ENCODE data around the gene BACH1.

Gene BACH1

DNA sequence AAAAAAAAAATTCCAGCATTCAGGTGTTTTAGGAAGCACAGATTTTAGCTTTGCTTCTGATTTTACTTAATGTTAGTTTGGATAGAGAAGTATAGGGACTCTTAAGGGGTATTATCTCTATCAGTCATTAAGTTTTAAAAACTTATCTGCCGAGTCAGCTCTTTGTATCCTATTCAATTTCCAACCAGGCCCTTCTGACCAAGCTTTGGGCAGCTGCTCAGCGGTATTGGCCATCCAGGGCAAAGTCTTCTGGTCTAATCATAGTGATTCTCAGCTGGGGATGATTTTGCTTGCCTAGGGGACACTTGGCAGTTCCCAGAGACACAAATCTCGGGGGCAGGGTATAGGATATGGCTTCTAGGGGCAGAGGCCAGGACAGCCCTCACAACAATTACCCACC, 47.6 kb downstream of the BACH1 start:
- TF ChIP-seq CEBPB (IDR thresholded peaks at IDR 0.05) (no peak), YY1 (IDR thresholded peaks at IDR 0.05; ENCODE audit: low read depth) (no peak), USF1 (IDR thresholded peaks at IDR 0.05) (no peak), RAD21 (IDR thresholded peaks at IDR 0.05; ENCODE audit: low read depth) (no peak), EP300 (IDR thresholded peaks at IDR 0.05; ENCODE audit: borderline replicate concordance) (no peak), CREB1 (IDR thresholded peaks at IDR 0.05; ENCODE audit: low read depth) (no peak), TCF12 (IDR thresholded peaks at IDR 0.05; ENCODE audit: low read depth) (no peak)

DNA sequence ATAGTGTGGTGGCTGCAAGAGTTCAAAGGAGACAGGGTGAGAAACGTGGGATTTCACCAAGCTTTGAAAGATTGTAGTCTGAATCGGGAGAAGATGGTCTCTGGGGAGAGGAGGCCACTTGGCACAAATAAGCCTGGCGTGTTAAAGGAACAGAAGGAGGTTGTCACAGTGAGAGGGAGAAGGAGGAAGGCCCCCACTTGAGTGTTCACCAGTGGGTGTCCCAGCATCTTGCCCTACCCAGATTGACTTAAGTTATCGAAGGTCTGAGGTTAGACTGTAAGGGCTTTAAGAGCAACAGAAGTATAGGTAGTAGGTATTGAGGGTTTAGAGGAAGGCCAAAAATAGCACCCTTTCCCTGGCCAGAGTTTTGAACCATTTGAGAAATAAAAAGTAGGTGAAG, 48.0 kb downstream of the BACH1 start:
- TF ChIP-seq YY1 (IDR thresholded peaks at IDR 0.05; ENCODE audit: low read depth), result no peak
- no peak for TF ChIP-seq EGR1 (IDR thresholded peaks at IDR 0.05)
- TF ChIP-seq, protein P1, sequence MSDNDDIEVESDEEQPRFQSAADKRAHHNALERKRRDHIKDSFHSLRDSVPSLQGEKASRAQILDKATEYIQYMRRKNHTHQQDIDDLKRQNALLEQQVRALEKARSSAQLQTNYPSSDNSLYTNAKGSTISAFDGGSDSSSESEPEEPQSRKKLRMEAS (IDR thresholded peaks at IDR 0.05), result no peak
- TF ChIP-seq CEBPB (IDR thresholded peaks at IDR 0.05), result no peak
- TF ChIP-seq ZBTB7A (IDR thresholded peaks at IDR 0.05; ENCODE audit: low read depth), result no peak
- TF ChIP-seq RAD21 (IDR thresholded peaks at IDR 0.05; ENCODE audit: low read depth), result no peak
- TF ChIP-seq EP300 (IDR thresholded peaks at IDR 0.05; ENCODE audit: borderline replicate concordance), result no peak
- no peak for TF ChIP-seq TCF12 (IDR thresholded peaks at IDR 0.05; ENCODE audit: low read depth)
- TF ChIP-seq FOXM1 (IDR thresholded peaks at IDR 0.05; ENCODE audit: borderline replicate concordance, low read depth), result no peak
- TF ChIP-seq, protein P2, sequence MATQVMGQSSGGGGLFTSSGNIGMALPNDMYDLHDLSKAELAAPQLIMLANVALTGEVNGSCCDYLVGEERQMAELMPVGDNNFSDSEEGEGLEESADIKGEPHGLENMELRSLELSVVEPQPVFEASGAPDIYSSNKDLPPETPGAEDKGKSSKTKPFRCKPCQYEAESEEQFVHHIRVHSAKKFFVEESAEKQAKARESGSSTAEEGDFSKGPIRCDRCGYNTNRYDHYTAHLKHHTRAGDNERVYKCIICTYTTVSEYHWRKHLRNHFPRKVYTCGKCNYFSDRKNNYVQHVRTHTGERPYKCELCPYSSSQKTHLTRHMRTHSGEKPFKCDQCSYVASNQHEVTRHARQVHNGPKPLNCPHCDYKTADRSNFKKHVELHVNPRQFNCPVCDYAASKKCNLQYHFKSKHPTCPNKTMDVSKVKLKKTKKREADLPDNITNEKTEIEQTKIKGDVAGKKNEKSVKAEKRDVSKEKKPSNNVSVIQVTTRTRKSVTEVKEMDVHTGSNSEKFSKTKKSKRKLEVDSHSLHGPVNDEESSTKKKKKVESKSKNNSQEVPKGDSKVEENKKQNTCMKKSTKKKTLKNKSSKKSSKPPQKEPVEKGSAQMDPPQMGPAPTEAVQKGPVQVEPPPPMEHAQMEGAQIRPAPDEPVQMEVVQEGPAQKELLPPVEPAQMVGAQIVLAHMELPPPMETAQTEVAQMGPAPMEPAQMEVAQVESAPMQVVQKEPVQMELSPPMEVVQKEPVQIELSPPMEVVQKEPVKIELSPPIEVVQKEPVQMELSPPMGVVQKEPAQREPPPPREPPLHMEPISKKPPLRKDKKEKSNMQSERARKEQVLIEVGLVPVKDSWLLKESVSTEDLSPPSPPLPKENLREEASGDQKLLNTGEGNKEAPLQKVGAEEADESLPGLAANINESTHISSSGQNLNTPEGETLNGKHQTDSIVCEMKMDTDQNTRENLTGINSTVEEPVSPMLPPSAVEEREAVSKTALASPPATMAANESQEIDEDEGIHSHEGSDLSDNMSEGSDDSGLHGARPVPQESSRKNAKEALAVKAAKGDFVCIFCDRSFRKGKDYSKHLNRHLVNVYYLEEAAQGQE (IDR thresholded peaks at IDR 0.05; ENCODE audit: low read depth), result no peak
- no peak for TF ChIP-seq CREB1 (IDR thresholded peaks at IDR 0.05; ENCODE audit: low read depth)
- TF ChIP-seq TEAD4 (IDR thresholded peaks at IDR 0.05), result no peak
- no peak for TF ChIP-seq USF1 (IDR thresholded peaks at IDR 0.05)
- no peak for TF ChIP-seq NFIC (IDR thresholded peaks at IDR 0.05)
- no peak for TF ChIP-seq TAF1 (IDR thresholded peaks at IDR 0.05; ENCODE audit: low read depth)

DNA sequence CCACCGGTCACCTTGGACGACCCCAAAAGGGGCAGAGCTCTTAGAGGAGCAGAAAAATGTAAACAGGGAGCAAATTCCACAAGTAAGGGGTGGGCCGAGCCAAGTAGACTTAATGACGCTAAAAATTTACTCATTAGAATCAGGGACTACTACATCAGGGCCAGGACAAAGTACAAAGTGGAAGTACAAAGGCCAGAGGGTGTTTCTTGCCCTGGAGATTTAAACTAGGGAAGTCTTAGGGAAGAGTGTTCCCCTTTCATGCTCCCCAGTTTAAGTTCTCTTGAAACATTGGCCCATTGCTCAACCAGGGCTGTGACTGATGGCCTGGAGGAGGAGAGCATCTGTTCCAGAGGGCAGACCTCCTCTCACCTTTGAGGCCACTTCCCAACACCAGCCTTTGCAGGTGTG, 48.6 kb downstream of the BACH1 start:
- TF ChIP-seq TAF1 (IDR thresholded peaks at IDR 0.05; ENCODE audit: low read depth) (no peak), USF1 (IDR thresholded peaks at IDR 0.05) (no peak), TCF12 (IDR thresholded peaks at IDR 0.05; ENCODE audit: low read depth) (no peak), CREB1 (IDR thresholded peaks at IDR 0.05; ENCODE audit: low read depth) (no peak), TEAD4 (IDR thresholded peaks at IDR 0.05) (no peak), YY1 (IDR thresholded peaks at IDR 0.05; ENCODE audit: low read depth) (no peak), FOXM1 (IDR thresholded peaks at IDR 0.05; ENCODE audit: borderline replicate concordance, low read depth) (no peak), RAD21 (IDR thresholded peaks at IDR 0.05; ENCODE audit: low read depth) (no peak), ZBTB7A (IDR thresholded peaks at IDR 0.05; ENCODE audit: low read depth) (no peak)
- TF ChIP-seq, protein P2 (IDR thresholded peaks at IDR 0.05; ENCODE audit: low read depth), result no peak
- TF ChIP-seq, protein P1 (IDR thresholded peaks at IDR 0.05), result no peak

GRCh38 chr21:29349702-29350101, 51.0 kb downstream of the BACH1 start:
- TF ChIP-seq USF1 (IDR thresholded peaks at IDR 0.05) (no peak), TEAD4 (IDR thresholded peaks at IDR 0.05) (no peak)

DNA sequence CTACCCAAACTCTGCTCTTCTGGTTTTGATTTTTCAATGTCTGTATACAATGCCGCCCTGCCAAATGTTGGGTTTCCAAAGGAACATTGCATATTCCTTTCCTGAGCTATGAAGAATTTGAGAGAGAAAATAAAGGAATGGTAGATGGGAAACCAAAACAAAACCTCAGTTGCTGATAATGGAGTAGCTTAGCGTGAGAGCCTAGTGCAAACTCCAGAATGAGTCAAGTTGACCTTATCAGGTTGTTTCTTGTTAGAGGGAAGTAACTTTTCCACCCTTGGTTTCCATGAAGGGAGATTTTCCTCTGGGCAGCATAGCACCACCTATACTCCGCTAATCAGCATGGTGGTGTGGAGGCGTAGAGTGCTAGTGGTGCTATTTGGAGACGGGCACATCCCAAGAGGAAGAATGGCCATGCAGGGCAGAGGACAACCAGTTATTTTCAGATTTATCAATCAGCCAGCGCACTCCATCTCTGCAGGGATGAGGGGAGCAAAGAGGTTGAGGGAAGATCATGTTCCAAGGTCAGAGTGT, 51.6 kb downstream of the BACH1 start:
- TF ChIP-seq, protein P1 (IDR thresholded peaks at IDR 0.05), result no peak
- TF ChIP-seq EP300 (IDR thresholded peaks at IDR 0.05; ENCODE audit: borderline replicate concordance) (no peak), TEAD4 (IDR thresholded peaks at IDR 0.05) (no peak), ZBTB7A (IDR thresholded peaks at IDR 0.05; ENCODE audit: low read depth) (no peak), CEBPB (IDR thresholded peaks at IDR 0.05) (no peak), TCF12 (IDR thresholded peaks at IDR 0.05; ENCODE audit: low read depth) (no peak), RAD21 (IDR thresholded peaks at IDR 0.05; ENCODE audit: low read depth) (no peak), EGR1 (IDR thresholded peaks at IDR 0.05) (no peak), USF1 (IDR thresholded peaks at IDR 0.05) (no peak), CREB1 (IDR thresholded peaks at IDR 0.05; ENCODE audit: low read depth) (no peak), FOXM1 (IDR thresholded peaks at IDR 0.05; ENCODE audit: borderline replicate concordance, low read depth) (no peak), NFIC (IDR thresholded peaks at IDR 0.05) (no peak), YY1 (IDR thresholded peaks at IDR 0.05; ENCODE audit: low read depth) (no peak), TAF1 (IDR thresholded peaks at IDR 0.05; ENCODE audit: low read depth) (no peak)
- TF ChIP-seq, protein P2 (IDR thresholded peaks at IDR 0.05; ENCODE audit: low read depth), result no peak

All from Ishikawa (cell line).